Endothelial cell of umbilical vein (primary cell): ENCODE measurements around the gene ETV6. TPM values are rescaled to one million over a fixed set of nuclear protein-coding genes. Genes with fewer than 3 reads are reported as not detected.

ENCODE experiments used
- BruUV-seq: library from RNA; stranded (reverse); fragments of 400-500 nt; replicated peaks from 2 replicates; lab custom pipeline; 2021; lab: Mats Ljungman, UMichigan
- CTCF ChIA-PET: fragments of 300-600, 350-600 bp; sonication (Branson Sonifier 250); formaldehyde crosslinking; loops from one replicate; lab custom pipeline; 2021; ENCODE audit warnings: antibody characterized with exemption, inconsistent platforms; lab: Charles Lee
- POLR2A ChIA-PET: fragments of 300-600, 350-600 bp; sonication (Branson Sonifier 250); formaldehyde crosslinking; loops from one replicate; lab custom pipeline; 2021; ENCODE audit warnings: antibody characterized with exemption, inconsistent platforms; lab: Charles Lee
- DNase-seq: peaks from one replicate; pipeline ENCODE4 v3.0.0-alpha.2; 2011; ENCODE audit warnings: low read depth, low spot score
- FAIRE-seq: peaks from 2 replicates; lab custom pipeline; 2011; peaks lifted over from hg19 to GRCh38; lab: Jason Lieb, UNC
- H2AFZ ChIP-seq: 2 replicates; pipeline ENCODE4 v1.6.0; 2012; ENCODE audit warnings: low read depth, low read length, control low read depth, inconsistent platforms
- H3K27ac ChIP-seq: 2 replicates; pipeline ENCODE4 v1.5.1; 2011; ENCODE audit warnings: low read depth, mild to moderate bottlenecking, control low read depth, low read length, moderate library complexity; ENCODE audit not compliant: insufficient read depth
- H3K27me3 ChIP-seq, 2 experiments: 2 replicates each; pipeline versions ENCODE4 v1.6.0 to v1.6.1; 2011; ENCODE audit warnings: low read length in 2 of 2, mixed read lengths in 1 of 2; ENCODE audit not compliant: control insufficient read depth in 2 of 2, insufficient read depth in 2 of 2
- H3K36me3 ChIP-seq, 2 experiments: 2 replicates in 1 of 2; 3 replicates in 1 of 2; pipeline ENCODE4 v1.5.1; 2011; ENCODE audit warnings: low read length in 2 of 2, mild to moderate bottlenecking in 1 of 2, moderate library complexity in 1 of 2; ENCODE audit not compliant: control insufficient read depth in 2 of 2, insufficient read depth in 2 of 2; ENCODE audit errors: extremely low read depth in 1 of 2
- H3K4me1 ChIP-seq: 3 replicates; pipeline ENCODE4 v1.5.1; 2011; ENCODE audit warnings: mild to moderate bottlenecking, low read length; ENCODE audit not compliant: control insufficient read depth, insufficient read depth; ENCODE audit errors: extremely low read depth
- H3K4me2 ChIP-seq: 2 replicates; pipeline ENCODE4 v1.6.1; 2011; ENCODE audit warnings: low read length, control low read depth, mixed read lengths; ENCODE audit not compliant: insufficient read depth
- H3K4me3 ChIP-seq, 3 experiments: fragments of 200-600 bp in 1 of 3; sonication (generic), shearing (Covaris generic) in 1 of 3; replicated peaks in 1 of 3; 2 replicates each; pipeline ENCODE4 v1.5.1; 2011 to 2016; ENCODE audit warnings: control low read depth in 3 of 3, low read length in 3 of 3, mild to moderate bottlenecking in 2 of 3, inconsistent platforms in 1 of 3, low read depth in 1 of 3, moderate library complexity in 1 of 3; ENCODE audit not compliant: insufficient read depth in 1 of 3
- H3K79me2 ChIP-seq: 2 replicates; pipeline ENCODE4 v1.6.0; 2012; ENCODE audit warnings: low read length, inconsistent platforms; ENCODE audit not compliant: control insufficient read depth, insufficient read depth
- H3K9ac ChIP-seq: replicated peaks from 2 replicates; pipeline ENCODE3; 2011; ENCODE audit warnings: low read length, control low read depth; ENCODE audit not compliant: insufficient read depth; ENCODE audit errors: extremely low read depth
- H3K9me1 ChIP-seq: replicated peaks from 3 replicates; pipeline ENCODE4 v1.6.0; 2011; ENCODE audit warnings: mild to moderate bottlenecking, low read length; ENCODE audit not compliant: control insufficient read depth, insufficient read depth; ENCODE audit errors: extremely low read depth
- H3K9me3 ChIP-seq: replicated peaks from 2 replicates; pipeline ENCODE4 v1.5.1; 2012; ENCODE audit warnings: low read length, inconsistent platforms; ENCODE audit not compliant: control insufficient read depth, insufficient read depth
- H4K20me1 ChIP-seq: replicated peaks from 2 replicates; pipeline ENCODE3; 2011; ENCODE audit warnings: mild to moderate bottlenecking, low read length; ENCODE audit not compliant: control insufficient read depth, insufficient read depth; ENCODE audit errors: extremely low read depth
- EZH2 ChIP-seq: IDR thresholded peaks from 2 replicates; pipeline ENCODE4 v1.6.1; 2012; ENCODE audit warnings: borderline replicate concordance, low read depth, mild to moderate bottlenecking, moderate library complexity, low read length, inconsistent platforms; ENCODE audit not compliant: severe bottlenecking
- FOS ChIP-seq: IDR thresholded peaks from 2 replicates; pipeline ENCODE4 v1.6.1; 2011; ENCODE audit warnings: mild to moderate bottlenecking, low read length, moderate library complexity, borderline replicate concordance; ENCODE audit not compliant: insufficient read depth
- GATA2 ChIP-seq: IDR thresholded peaks from 2 replicates; pipeline ENCODE4 v1.7.0; 2011; ENCODE audit warnings: low read depth, mild to moderate bottlenecking, moderate library complexity, mixed read lengths, low read length; ENCODE audit not compliant: insufficient read length, insufficient read depth
- JUN ChIP-seq: IDR thresholded peaks from 2 replicates; pipeline ENCODE4 v1.6.1; 2011; ENCODE audit warnings: borderline replicate concordance, low read depth; ENCODE audit not compliant: insufficient read length, insufficient read depth
- MYC ChIP-seq: IDR thresholded peaks from one replicate; pipeline ENCODE4 v1.6.1; 2011; ENCODE audit warnings: mild to moderate bottlenecking, low read depth, low read length
- POLR2A ChIP-seq: IDR thresholded peaks from 2 replicates; pipeline ENCODE4 v1.6.1; 2012; ENCODE audit warnings: low read depth, mild to moderate bottlenecking, control low read depth, low read length
- POLR2AphosphoS5 ChIP-seq: IDR thresholded peaks from 2 replicates; pipeline ENCODE4 v1.6.1; 2012; ENCODE audit warnings: low read depth, mild to moderate bottlenecking, control low read depth, low read length, moderate library complexity; ENCODE audit not compliant: insufficient read depth
- dilution Hi-C: fragments of 300-500 bp; cut with MboI; formaldehyde crosslinking; loops from one replicate; pipeline ENCODE4 v1.15.0; 2019; ENCODE audit warnings: low sequenced_read_pairs; ENCODE audit not compliant: extremely low pct_ligation_motif_present
- intact Hi-C: fragments of 100-400 bp; cut with micrococcal nuclease; formaldehyde crosslinking; loops from one replicate; pipeline ENCODE4 v1.10.0; 2022
- polyA plus RNA-seq, 4 experiments: library from polyadenylated mRNA; depleted of rRNA in 3 of 4; stranded (reverse) in 3 of 4; unstranded in 1 of 4; fragments of >200 nt; gene quantifications; 2 replicates each; pipeline versions ENCODE4 v1.2.1 to v1.2.3, GENCODE V29; 2011 to 2012; ENCODE audit warnings: missing spikeins in 1 of 4
- total RNA-seq: library from RNA; stranded (reverse); gene quantifications from 2 replicates; pipeline ENCODE4 v1.2.3, GENCODE V29; 2021
- TF ChIP-seq, protein P1 (sequence below): IDR thresholded peaks from 2 replicates; pipeline ENCODE4 v1.6.1; 2011; ENCODE audit not compliant: insufficient read depth, insufficient read length
- TF ChIP-seq, protein P2 (sequence below), 2 donors: IDR thresholded peaks; 1 replicate in 1 of 2; 2 replicates in 1 of 2; pipeline ENCODE4 v1.5.1; 2011; ENCODE audit warnings: low read length in 2 of 2, mild to moderate bottlenecking in 2 of 2, moderate library complexity in 2 of 2, control low read depth in 1 of 2, inconsistent platforms in 1 of 2, low read depth in 1 of 2; ENCODE audit not compliant: insufficient read depth in 1 of 2; ENCODE audit errors: extremely low read depth in 1 of 2

Gene ETV6
- total and polyA plus RNA-seq, 2 donors (not counting 3 experiments of a cell fraction or from before 2014, with no cell fraction given), result 15.9 to 57.1 TPM

DNA sequence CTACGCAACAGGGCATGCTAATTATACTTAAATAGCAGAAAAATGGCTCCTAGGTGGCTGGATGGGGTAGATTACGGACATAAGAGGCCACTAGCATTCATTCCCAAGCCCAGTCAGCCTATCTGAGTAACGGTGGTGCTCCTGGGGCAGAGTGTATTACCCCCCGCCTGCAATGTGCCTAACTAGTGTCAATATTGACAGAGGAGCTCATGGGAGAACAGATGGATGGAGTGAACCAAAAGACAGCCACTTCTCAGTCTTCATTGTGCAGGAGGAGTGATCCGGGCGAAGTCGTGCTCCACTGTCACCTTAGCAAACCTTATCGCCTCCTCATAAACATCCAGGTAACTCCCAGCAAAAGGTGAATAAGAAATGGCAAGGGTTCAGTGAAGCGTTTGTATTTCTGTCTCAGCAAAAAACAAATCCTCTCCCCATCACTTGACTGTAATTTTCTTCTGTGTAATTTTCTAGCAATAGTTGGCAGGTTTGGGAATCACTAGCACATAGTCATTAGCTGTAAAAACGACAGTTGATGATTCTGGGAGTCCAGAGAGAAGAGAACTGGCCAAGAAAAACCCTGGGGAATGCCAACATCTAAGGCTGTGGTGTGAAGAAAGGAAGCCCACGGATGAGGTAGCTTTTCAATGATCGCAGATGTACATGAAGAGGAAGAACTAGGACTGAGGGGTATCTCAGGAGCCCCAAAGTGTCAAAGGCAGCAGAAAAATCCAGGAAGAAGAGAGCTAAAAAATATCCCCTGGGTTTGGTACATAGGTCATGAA, 294.6 kb downstream of the ETV6 start:
- no peak for DNase-seq
- no peak for FAIRE-seq
- intact Hi-C loops (no loop called here), dilution Hi-C loops (no loop called here)
- no peak for TF ChIP-seq FOS
- TF ChIP-seq, protein P1, sequence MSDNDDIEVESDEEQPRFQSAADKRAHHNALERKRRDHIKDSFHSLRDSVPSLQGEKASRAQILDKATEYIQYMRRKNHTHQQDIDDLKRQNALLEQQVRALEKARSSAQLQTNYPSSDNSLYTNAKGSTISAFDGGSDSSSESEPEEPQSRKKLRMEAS, result no peak
- no peak for TF ChIP-seq GATA2
- no peak for TF ChIP-seq JUN
- TF ChIP-seq, protein P2, sequence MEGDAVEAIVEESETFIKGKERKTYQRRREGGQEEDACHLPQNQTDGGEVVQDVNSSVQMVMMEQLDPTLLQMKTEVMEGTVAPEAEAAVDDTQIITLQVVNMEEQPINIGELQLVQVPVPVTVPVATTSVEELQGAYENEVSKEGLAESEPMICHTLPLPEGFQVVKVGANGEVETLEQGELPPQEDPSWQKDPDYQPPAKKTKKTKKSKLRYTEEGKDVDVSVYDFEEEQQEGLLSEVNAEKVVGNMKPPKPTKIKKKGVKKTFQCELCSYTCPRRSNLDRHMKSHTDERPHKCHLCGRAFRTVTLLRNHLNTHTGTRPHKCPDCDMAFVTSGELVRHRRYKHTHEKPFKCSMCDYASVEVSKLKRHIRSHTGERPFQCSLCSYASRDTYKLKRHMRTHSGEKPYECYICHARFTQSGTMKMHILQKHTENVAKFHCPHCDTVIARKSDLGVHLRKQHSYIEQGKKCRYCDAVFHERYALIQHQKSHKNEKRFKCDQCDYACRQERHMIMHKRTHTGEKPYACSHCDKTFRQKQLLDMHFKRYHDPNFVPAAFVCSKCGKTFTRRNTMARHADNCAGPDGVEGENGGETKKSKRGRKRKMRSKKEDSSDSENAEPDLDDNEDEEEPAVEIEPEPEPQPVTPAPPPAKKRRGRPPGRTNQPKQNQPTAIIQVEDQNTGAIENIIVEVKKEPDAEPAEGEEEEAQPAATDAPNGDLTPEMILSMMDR (IDR thresholded peaks at IDR 0.05; ENCODE audit: extremely low read depth in 1 of 2, insufficient read depth in 1 of 2, low read depth in 1 of 2, low read length in 2 of 2), result no peak
- no peak for TF ChIP-seq EZH2
- TF ChIP-seq MYC, result no peak
- TF ChIP-seq POLR2AphosphoS5, result no peak
- no peak for TF ChIP-seq POLR2A
- BruUV-seq, result no TSS peak
- Histone ChIP-seq H3K9ac (no peak overlapping the region), H3K36me3 (no peaks in the 10 kb centered on the region), H3K4me3 (no peak overlapping the region), H3K27me3 (peaks cover 1 to 4% of the 10 kb centered on the region in 2 experiments), H2AFZ (no peak overlapping the region), H3K9me3 (no peaks in the 10 kb centered on the region), H4K20me1 (no peaks in the 10 kb centered on the region), H3K79me2 (no peaks in the 10 kb centered on the region), H3K9me1 (no peaks in the 10 kb centered on the region), H3K4me1 (no peaks in the 10 kb centered on the region), H3K4me2 (no peak overlapping the region), H3K27ac (no peak overlapping the region)
- ChIA-PET CTCF (interaction anchor here (1.2 to 1.5 kb wide), 2 partner anchors 14 to 89 kb away, joined by 3 to 4 read pairs; no protein-coding TSS in a partner anchor), POLR2A (no interaction called here)
